ENCODE results near the gene BLVRA. TPM values are rescaled to one million over a fixed set of nuclear protein-coding genes. Genes with fewer than 3 reads are reported as not detected.

BLVRA gene
- polyA plus RNA-seq, 2 of the 4 experiments (the other 2 are of a cell fraction): 68.5 to 85.4 TPM

- no peak overlapping the region for H3K4me2 ChIP-seq
- no peak for FAIRE-seq
- H3K4me3 ChIP-seq: no peak overlapping the region
- peak overlapping the region in 1 of 2 experiments; percentile 70; a peak in 3 of 6 replicates for H3K27ac ChIP-seq
- ChIA-PET CTCF (interaction anchor here (0.9 to 2.1 kb wide), 2 partner anchors 69 to 186 kb away, joined by 3 to 8 read pairs; partner anchors contain the start of gene STK17A), POLR2A (interaction anchor here (1.3 to 1.6 kb wide), 2 partner anchors 10 to 40 kb away, joined by 3 to 7 read pairs; partner anchors contain the start of genes BLVRA and COA1)
- 87% methylated on average over 4 of the region's 4 CpGs for WGBS (ENCODE audit: missing lambda C conversion rate)
- H3K9me3 ChIP-seq: no peaks in the 10 kb centered on the region
- no peak for DNase-seq (ENCODE audit: low read depth in 1 of 2, low spot score in 1 of 2)
- no peak for ATAC-seq
- TF ChIP-seq EHF (CRISPR knock-in tag; IDR thresholded peaks at IDR 0.05) (no peak), FOSL2 (IDR thresholded peaks at IDR 0.05) (no peak), FOSL2 (CRISPR knock-in tag; IDR thresholded peaks at IDR 0.05) (0 out of 2 replicates have a peak, but pooled peaks have one; percentile 6), PBX3 (IDR thresholded peaks at IDR 0.05) (no peak), HDAC2 (IDR thresholded peaks at IDR 0.05) (no peak), HMGXB4 (CRISPR knock-in tag; IDR thresholded peaks at IDR 0.05; ENCODE audit: borderline replicate concordance) (no peak), HOXA7 (CRISPR knock-in tag; IDR thresholded peaks at IDR 0.05) (no peak)
- H3K4me1 ChIP-seq: peaks cover 51% of the 10 kb centered on the region
These were observed 10.4 kb downstream of the BLVRA start for GRCh38 chr7:43768887-43769272.

- H3K4me2 ChIP-seq: peak overlapping the region; percentile 30
- ChIA-PET CTCF (interaction anchor here (2.1 kb wide), 1 partner anchor 69 kb away, joined by 8 read pairs; no protein-coding TSS in a partner anchor), POLR2A (interaction anchor here (1.3 to 1.6 kb wide), 2 partner anchors 11 to 40 kb away, joined by 3 to 7 read pairs; partner anchors contain the start of genes BLVRA and COA1)
- 96% methylated on average over 5 of the region's 5 CpGs for WGBS (ENCODE audit: missing lambda C conversion rate)
- peak overlapping the region in 1 of 2 experiments; percentile 70; a peak in 3 of 6 replicates for H3K27ac ChIP-seq
- no peak for TF ChIP-seq CBX2 (IDR thresholded peaks at IDR 0.05; ENCODE audit: borderline replicate concordance, low read depth)
- no peak for TF ChIP-seq MAFK (IDR thresholded peaks at IDR 0.05; ENCODE audit: partially characterized antibody)
- no peak for TF ChIP-seq POLR2A (IDR thresholded peaks at IDR 0.05; ENCODE audit: low read length)
- TF ChIP-seq, protein P1, sequence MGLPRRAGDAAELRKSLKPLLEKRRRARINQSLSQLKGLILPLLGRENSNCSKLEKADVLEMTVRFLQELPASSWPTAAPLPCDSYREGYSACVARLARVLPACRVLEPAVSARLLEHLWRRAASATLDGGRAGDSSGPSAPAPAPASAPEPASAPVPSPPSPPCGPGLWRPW (IDR thresholded peaks at IDR 0.05): no peak
- no peak for TF ChIP-seq HOXB13 (CRISPR knock-in tag; IDR thresholded peaks at IDR 0.05; ENCODE audit: low read depth)
- no peak for TF ChIP-seq EHMT2 (IDR thresholded peaks at IDR 0.05; ENCODE audit: low read depth)
- TF ChIP-seq, protein P2, sequence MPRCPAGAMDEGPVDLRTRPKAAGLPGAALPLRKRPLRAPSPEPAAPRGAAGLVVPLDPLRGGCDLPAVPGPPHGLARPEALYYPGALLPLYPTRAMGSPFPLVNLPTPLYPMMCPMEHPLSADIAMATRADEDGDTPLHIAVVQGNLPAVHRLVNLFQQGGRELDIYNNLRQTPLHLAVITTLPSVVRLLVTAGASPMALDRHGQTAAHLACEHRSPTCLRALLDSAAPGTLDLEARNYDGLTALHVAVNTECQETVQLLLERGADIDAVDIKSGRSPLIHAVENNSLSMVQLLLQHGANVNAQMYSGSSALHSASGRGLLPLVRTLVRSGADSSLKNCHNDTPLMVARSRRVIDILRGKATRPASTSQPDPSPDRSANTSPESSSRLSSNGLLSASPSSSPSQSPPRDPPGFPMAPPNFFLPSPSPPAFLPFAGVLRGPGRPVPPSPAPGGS (IDR thresholded peaks at IDR 0.05): no peak
- TF ChIP-seq KDM5A (IDR thresholded peaks at IDR 0.05): no peak
- no peak for TF ChIP-seq TP53 (CRISPR knock-in tag; IDR thresholded peaks at IDR 0.05)
- no peak for TF ChIP-seq CBX8 (IDR thresholded peaks at IDR 0.05)
- no peak for TF ChIP-seq FOSL2 (IDR thresholded peaks at IDR 0.05)
- no peak for TF ChIP-seq FOSL2 (CRISPR knock-in tag; IDR thresholded peaks at IDR 0.05)
- no peak for TF ChIP-seq REST (IDR thresholded peaks at IDR 0.05)
- TF ChIP-seq FOXS1 (CRISPR knock-in tag; IDR thresholded peaks at IDR 0.05): no peak
- no peak for TF ChIP-seq ZNF302 (CRISPR knock-in tag; IDR thresholded peaks at IDR 0.05)
- TF ChIP-seq RFX5 (IDR thresholded peaks at IDR 0.05): no peak
- TF ChIP-seq, protein P3, sequence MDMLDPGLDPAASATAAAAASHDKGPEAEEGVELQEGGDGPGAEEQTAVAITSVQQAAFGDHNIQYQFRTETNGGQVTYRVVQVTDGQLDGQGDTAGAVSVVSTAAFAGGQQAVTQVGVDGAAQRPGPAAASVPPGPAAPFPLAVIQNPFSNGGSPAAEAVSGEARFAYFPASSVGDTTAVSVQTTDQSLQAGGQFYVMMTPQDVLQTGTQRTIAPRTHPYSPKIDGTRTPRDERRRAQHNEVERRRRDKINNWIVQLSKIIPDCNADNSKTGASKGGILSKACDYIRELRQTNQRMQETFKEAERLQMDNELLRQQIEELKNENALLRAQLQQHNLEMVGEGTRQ (IDR thresholded peaks at IDR 0.05): no peak
- no peak for TF ChIP-seq POLR2AphosphoS2 (conservative IDR thresholded peaks at IDR 0.05; ENCODE audit: low read length)
- no peak for TF ChIP-seq ZC3H11A (IDR thresholded peaks at IDR 0.05)
- no peak for TF ChIP-seq KDM1A (IDR thresholded peaks at IDR 0.05; ENCODE audit: low read depth)
- peaks cover 48% of the 10 kb centered on the region for H3K4me1 ChIP-seq
- ATAC-seq (no peak), FAIRE-seq (no peak), DNase-seq (ENCODE audit: low read depth in 1 of 2, low spot score in 1 of 2) (no peak)
- no peaks in the 10 kb centered on the region for H3K9me3 ChIP-seq
- H3K4me3 ChIP-seq: no peak overlapping the region
These were observed 10.8 kb downstream of the BLVRA start for GRCh38 chr7:43769281-43769680.
